ENCODE data around the gene CPT1C.

The CPT1C gene

DNA sequence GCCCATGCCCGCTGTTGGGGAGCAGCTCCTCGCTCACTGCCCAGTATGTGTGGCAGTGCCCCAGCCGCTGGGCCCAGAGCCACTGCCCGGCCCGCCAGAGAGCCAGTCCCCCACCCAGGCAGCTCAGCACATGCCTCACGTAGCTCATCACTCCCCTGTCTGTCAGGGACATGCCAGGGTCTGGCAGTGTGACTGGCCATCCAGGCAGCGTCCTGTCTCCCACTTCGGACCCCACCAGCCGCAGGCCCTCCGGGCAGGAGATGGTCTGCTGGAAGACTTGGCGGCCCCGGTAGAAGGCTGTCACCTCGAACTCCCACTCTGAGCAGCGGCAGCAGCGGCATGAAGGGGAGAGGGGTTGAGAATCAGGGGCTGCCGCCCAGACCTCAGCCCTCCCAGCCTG lies 28.9 kb upstream of the CPT1C start:
- DNase-seq, result no peak

- DNase-seq, result no peak
Observed at GRCh38 chr19:49663224-49663623, 27.7 kb upstream of the CPT1C start.

DNA sequence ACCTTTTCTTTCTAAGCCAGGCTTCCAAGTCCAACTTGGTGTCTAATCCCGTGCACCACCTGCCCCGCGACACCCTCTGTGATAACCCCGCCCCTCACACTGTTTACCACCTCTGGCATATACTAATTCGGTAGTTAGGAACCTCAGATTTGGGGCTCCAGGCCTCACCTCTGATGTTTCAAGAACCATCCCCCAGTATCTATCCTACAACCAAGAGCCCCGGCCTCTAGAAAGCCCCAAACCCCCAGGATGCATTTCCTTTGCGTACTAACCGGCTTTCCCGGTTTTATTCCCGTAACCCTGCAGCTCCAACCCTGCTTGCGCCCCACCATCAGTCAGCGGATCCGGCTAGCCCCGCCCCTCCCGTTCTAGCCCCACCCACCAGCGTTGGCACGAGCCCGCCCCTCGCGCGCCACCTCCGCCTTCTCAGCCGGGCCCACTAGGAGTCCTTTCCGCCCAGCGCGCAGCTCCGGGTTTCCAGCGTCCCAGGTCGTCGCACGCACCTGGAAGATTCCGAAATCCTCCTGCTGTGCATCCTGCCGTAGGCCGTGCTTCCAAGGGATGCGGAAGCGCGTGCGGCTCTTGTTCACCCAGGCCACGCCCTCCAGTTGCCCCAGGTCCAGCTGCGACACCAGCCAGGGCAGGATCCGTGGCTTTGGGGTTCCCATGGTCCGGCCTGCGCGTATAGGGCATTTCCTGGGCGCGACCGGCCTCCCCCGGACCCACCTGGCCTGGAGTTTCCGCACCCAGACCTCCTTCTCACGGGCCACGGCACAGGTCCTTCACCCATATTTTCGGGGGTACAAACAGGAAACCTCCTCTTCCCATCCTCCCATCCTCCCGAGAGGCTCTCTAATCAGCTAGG lies 26.5 kb upstream of the CPT1C start:
- DNase-seq, result peak; percentile 72

DNA sequence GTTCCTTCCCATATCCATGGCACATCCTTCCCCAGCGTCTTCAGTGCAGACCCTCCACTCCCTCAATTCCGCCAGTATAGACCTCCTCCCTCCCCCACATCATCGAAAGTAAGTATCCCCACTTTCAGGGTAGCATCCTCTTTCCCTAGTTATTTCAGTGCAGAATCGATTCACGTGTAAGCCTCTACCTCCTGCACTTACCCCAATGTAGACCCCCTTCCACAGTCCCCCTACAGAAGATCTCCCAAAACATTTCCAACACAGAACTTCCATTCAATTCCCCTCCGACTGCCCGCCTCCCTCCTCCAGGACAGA lies 25.9 kb upstream of the CPT1C start:
- no peak for DNase-seq

- peak; percentile 98 for DNase-seq
Observed at GRCh38 chr19:49665351-49666119, 25.4 kb upstream of the CPT1C start, which contains the start of the genes BCL2L12 and IRF3. Gene BCL2L12, plus strand, starts transcription at chr19:49665933. Its CDS starts 760 bp downstream, at chr19:49666693. Gene IRF3, minus strand, starts transcription at chr19:49665857. Its CDS starts 1,019 bp downstream, at chr19:49664838.

- DNase-seq, result peak; percentile 7
Observed at GRCh38 chr19:49666120-49666444, 24.8 kb upstream of the CPT1C start.

- DNase-seq, result no peak
Observed at GRCh38 chr19:49667473-49667872, 23.4 kb upstream of the CPT1C start.

DNA sequence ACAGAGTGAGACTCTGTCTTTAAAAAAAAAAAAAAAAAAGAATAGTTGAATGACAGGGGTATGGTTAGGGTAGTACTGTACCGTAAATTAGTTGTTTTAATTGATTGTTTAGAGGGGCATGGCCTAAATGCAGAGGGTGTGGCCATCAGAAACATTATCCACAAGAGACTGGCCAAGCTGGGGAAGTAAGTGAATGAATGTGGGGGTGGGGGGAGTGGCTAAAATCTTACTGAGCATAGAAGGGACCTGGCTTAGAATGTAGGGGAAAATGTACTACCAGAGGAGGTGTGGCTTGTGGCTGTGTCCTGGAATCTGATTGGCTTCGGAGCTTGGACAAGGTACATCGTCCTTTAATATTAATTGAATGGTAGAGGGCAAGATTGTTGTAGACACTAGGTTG lies 21.4 kb upstream of the CPT1C start:
- DNase-seq, result peak; percentile 57

DNA sequence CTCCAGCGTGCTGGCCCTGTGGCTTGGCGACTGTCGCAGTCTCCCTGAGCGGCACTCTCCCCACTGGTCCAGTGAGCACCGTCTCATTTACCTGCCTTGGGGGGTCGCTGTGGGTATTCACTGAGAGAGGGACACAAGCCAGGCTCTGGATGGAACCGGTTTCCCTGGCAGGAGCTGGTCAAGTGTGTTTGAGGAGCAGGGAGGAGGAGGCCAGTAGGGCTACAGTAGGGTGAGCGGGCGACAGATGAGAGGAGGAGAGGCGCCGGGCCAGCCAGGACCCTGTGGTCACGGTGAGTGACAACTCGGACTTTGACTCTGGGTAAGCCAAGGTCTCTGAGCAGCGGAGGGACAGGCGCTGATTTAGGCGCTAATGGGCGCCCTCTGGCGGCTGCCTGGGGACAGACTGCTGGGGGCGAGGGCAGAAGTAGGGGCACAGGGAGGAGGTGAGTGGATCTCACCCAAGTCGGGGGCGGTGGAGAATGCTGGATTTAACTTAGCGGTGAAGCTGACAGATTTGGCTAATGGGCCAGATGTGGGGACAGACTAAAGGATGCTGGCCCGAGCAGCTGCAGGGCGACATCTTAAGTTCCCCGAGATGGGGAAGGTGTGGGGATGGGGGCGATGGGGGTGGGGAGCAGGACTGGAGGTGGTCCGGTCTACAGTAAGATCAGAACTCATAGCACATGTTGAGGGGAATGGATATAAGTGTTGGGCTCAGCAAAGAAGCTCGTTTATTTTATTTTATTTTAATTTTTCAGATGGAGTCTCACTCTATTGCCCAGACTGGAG lies 18.6 kb upstream of the CPT1C start:
- DNase-seq, result peak; percentile 74

GRCh38 chr19:49676136-49676783 lies 14.7 kb upstream of the CPT1C start:
- peak; percentile 96 for DNase-seq

DNA sequence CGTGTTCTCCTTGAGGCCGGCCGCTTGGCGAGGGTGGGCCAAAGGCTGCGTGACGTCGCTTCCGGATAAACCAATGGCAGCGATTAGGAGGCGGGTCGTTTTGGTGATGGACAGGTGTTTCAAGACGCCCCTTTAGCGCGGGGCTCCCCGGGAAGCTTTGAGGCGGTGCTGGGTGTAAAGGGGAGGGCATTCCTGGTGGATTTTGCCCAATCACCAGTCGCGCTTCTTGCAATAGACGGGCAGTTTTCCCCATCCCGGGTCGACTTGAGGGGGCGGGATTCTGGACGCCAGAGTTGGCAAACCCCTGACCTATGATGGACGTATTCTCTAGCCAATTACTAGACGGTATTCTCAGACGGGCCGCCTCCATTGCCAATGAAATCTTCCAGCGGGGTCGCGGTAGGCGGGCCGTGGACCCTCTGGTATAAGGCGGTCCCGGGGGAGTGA lies 14.1 kb upstream of the CPT1C start:
- peak; percentile 100 for DNase-seq

DNA sequence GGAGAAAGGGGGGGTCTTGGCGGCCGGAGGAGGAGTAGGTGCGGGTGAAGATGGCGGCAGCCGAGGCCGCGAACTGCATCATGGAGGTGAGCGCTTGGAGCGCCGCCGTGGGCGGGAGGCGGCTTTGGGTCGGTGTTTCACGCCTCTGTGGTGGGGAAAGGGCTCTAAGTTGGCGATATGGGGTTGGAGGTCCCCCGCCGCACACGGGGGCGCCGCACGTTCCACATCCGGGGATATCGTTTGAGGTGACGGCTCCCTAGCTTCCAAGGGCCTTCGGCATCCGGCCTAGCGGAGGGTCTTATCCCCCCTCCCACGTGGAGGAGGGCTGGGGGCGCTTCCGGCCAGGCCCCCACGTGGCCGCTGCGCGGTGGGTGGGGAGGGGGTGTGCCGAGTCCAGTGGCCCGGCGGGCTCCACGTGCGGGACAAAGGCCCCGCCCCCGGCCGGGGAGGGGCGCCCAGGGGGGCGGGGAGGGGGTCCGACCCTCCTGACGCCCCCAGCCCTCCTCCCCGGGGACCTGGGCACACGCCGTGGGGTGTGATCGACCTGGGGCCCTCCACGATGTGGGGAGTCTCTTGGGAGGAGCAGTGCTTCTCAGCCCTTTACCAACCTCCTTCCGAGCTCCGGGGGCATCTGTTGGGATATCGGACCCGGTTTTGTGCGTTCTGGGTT lies 13.6 kb upstream of the CPT1C start, which contains the start of gene PRMT1:
Gene PRMT1 (plus strand): TSS at position 41 of the 670 bp plus-strand sequence. CDS start 10 bp downstream, at position 51.
- no peak for DNase-seq

- peak; percentile 73 for DNase-seq
Observed at GRCh38 chr19:49677901-49678674, 12.8 kb upstream of the CPT1C start.

DNA sequence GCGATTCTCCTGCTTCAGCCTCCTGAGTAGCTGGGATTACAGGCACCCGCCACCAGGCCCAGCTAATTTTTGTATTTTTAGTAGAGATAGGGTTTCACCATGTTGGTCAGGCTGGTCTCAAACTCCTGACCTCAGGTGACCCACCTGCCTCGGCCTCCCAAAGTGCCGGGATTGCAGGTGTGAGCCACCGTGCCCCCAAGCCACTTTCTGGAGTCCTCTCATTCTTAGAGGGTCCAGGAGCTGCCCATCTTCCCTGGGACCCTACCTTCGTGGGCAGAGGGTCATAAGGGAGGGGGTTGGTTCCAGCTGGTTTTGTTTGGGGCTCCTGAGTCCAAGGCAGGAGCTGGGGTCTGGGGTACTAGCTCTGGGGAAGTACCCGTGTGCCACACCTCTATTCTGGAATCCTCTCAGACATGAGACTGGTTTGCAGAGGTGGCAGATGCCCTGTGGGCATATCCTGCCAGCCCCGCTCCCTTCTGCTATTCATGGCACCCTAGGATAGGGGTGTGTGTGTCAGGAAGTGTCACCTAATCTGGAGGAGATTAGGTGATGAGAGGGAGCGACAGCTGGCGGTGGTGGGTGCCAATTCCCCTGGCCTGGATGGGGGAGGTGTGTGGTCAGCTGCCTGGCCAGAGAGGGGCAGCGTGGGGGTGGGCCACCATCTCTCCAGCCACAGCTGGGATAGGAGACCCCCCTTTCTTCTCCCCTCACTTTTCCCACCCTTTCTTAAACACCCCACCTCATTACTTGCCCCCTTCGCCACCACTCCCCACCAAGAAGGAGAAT lies 11.7 kb upstream of the CPT1C start:
- DNase-seq, result no peak

- no peak for DNase-seq
Observed at GRCh38 chr19:49679771-49680413, 11.0 kb upstream of the CPT1C start.

- peak; percentile 85 for DNase-seq
Observed at GRCh38 chr19:49680421-49681351, 10.2 kb upstream of the CPT1C start.

DNA sequence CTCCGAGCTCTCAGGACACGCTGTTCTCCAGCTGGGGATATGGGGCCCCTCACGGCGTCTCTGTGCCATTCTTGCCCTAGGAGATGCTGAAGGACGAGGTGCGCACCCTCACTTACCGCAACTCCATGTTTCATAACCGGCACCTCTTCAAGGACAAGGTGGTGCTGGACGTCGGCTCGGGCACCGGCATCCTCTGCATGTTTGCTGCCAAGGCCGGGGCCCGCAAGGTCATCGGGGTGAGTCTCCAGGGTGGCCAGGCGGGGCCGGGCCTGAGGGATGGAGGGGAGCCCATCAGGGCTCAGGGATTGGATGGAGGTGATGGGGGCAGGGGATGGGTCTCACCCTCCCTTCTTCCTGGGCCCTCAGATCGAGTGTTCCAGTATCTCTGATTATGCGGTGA lies 9.1 kb upstream of the CPT1C start:
- no peak for DNase-seq

- DNase-seq, result no peak
Observed at GRCh38 chr19:49682274-49682673, 8.6 kb upstream of the CPT1C start.

- no peak for DNase-seq
Observed at GRCh38 chr19:49683814-49684250, 7.1 kb upstream of the CPT1C start.
